AG04450 (cell line): ENCODE results near the gene HP. TPM values are rescaled to one million over a fixed set of nuclear protein-coding genes. Genes with fewer than 3 reads are reported as not detected.

ENCODE experiments used
- CTCF ChIA-PET: fragments of 300-600, 350-600 bp; formaldehyde crosslinking; extraction: SDS; loops from one replicate; lab custom pipeline; 2022; ENCODE audit warnings: antibody characterized with exemption, inconsistent platforms; lab: Charles Lee
- POLR2A ChIA-PET: fragments of 350-600 bp; formaldehyde crosslinking; extraction: SDS; loops from one replicate; lab custom pipeline; 2021; ENCODE audit warnings: antibody characterized with exemption, inconsistent platforms; lab: Yijun Ruan, JAX
- DNase-seq: peaks from one replicate; pipeline ENCODE4 v3.0.0-alpha.2; 2011; ENCODE audit warnings: low read depth, low spot score
- H3K27ac ChIP-seq: one replicate; pipeline ENCODE4 v1.5.1; 2012; ENCODE audit warnings: low read depth, low read length, control low read depth
- H3K27me3 ChIP-seq: one replicate; pipeline ENCODE4 v1.6.0; 2012; ENCODE audit warnings: low read length; ENCODE audit not compliant: control insufficient read depth, insufficient read depth
- H3K4me3 ChIP-seq: 2 replicates; pipeline ENCODE4 v1.5.1; 2011; ENCODE audit warnings: mild to moderate bottlenecking, low read depth, low read length, control low read depth
- H3K9me3 ChIP-seq: 2 replicates; pipeline ENCODE4 v1.5.1; 2012; ENCODE audit warnings: low read length; ENCODE audit not compliant: control insufficient read depth, insufficient read depth
- polyA plus RNA-seq: library from polyadenylated mRNA; depleted of rRNA; stranded (reverse); fragments of >200 nt; gene quantifications from 2 replicates; pipeline ENCODE4 v1.2.3, GENCODE V29; 2011
- TF ChIP-seq, protein P1 (sequence below): IDR thresholded peaks from 2 replicates; pipeline ENCODE4 v1.5.1; 2011; ENCODE audit warnings: low read depth, low read length, control low read depth, inconsistent platforms

The HP gene
- polyA plus RNA-seq, 1 experiment = not detected

DNA sequence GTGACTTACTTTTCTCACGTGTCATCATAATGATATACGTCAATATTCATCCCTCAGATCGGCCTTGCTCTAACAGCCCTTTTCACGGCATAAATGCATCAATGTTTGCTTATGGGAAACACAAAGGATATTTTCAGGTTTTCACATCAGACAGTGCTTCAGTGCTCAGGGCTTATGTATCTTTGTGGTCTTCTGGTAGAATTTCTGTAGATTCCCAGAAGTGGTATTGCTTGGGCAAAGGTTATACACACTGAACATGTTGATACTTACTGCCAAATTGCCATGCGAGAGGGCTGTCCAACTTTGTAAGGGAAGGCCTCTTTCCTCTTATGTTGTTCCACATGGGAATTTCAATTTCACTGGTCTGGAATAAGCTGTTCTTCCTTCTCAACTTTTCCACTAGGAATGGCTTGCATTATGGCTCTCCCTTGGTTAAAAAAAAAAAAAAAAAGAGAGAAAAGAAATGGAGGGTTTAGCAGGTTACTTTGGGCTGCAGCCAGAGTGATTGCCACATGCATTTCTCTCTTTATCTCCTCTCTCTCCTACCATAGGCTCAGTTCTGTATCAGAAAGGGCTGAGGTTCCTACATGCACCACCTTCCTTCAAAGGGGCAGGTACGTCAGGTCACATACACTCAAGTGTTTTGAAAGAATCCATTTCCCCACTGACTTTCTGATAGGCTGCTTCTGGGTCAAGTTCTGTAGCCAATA lies 26.5 kb upstream of the HP start:
- POLR2A ChIA-PET = no interaction called here
- H3K9me3 ChIP-seq = no peaks in the 10 kb centered on the region
- CTCF ChIA-PET = no interaction called here

DNA sequence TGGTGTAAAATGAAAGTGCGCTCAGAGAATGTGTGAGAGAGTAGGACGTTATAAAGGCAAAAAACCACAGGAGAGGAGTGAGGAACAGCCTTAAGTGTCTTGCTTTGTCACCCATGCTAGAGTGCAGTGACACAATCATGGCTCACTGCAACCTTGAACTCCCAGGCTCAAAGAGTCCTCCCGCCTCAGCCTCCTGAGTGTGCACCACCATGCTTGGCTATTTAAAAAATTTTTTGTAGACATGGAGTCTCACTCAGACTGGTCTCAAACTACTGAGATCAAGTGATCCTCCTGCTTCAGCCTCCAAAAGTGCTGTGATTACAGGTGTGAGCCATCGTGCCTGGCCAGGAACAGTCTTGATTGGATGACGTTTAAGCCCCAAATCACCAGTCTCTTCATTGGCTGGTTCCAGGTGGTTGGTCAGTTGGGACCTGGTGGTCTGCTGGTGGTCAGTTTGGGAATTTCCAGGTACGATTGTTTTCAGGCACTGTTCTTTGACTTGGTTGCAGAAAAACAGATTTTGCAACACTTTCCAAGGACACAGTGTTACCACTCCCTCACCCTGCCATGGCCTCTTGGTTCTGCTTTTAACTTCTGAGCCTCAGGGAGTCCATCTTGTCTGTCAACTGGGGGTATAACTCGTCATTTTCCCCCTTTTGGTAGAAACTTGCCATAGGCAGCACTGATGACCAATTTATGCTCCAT lies 24.6 kb upstream of the HP start:
- POLR2A ChIA-PET = no interaction called here

More for the DNA sequence above, 26.5 kb upstream of the HP start:
- TF ChIP-seq, protein P1, sequence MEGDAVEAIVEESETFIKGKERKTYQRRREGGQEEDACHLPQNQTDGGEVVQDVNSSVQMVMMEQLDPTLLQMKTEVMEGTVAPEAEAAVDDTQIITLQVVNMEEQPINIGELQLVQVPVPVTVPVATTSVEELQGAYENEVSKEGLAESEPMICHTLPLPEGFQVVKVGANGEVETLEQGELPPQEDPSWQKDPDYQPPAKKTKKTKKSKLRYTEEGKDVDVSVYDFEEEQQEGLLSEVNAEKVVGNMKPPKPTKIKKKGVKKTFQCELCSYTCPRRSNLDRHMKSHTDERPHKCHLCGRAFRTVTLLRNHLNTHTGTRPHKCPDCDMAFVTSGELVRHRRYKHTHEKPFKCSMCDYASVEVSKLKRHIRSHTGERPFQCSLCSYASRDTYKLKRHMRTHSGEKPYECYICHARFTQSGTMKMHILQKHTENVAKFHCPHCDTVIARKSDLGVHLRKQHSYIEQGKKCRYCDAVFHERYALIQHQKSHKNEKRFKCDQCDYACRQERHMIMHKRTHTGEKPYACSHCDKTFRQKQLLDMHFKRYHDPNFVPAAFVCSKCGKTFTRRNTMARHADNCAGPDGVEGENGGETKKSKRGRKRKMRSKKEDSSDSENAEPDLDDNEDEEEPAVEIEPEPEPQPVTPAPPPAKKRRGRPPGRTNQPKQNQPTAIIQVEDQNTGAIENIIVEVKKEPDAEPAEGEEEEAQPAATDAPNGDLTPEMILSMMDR = no peak
- H3K27ac ChIP-seq = no peak overlapping the region
- no peak for DNase-seq
- no peaks in the 10 kb centered on the region for H3K27me3 ChIP-seq
- no peak overlapping the region for H3K4me3 ChIP-seq

DNA sequence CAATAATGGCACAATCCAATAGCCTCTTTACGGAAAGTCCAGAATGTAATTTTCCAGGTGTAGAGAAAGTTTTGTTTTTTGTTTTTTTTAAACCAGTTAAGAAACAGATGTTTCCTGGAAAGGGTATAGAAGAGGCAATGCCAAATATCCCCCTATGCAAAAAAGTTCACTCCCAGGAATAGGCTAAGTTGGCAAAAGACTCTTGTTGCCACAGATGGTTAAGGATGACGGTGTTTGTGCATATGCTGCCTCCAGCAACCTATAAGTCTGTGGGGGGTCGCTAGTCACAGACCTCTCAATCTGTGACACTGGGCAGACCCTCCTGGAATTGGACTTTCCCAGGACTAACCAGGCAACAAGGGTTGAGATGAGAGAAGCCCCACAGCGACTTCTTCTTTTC lies 20.9 kb upstream of the HP start:
- TF ChIP-seq, protein P1 = no peak
- CTCF ChIA-PET = no interaction called here
- Histone ChIP-seq H3K9me3 (no peaks in the 10 kb centered on the region; the same call in 1 of the 2 replicates), H3K27me3 (no peaks in the 10 kb centered on the region), H3K27ac (no peak overlapping the region), H3K4me3 (no peak overlapping the region)
- POLR2A ChIA-PET = no interaction called here
- no peak for DNase-seq

More for the DNA sequence above, 24.6 kb upstream of the HP start:
- CTCF ChIA-PET = no interaction called here
- H3K9me3 ChIP-seq = no peaks in the 10 kb centered on the region
- H3K27me3 ChIP-seq = no peaks in the 10 kb centered on the region
- H3K4me3 ChIP-seq = no peak overlapping the region
- no peak overlapping the region for H3K27ac ChIP-seq
- TF ChIP-seq, protein P1 = no peak
- DNase-seq = no peak

DNA sequence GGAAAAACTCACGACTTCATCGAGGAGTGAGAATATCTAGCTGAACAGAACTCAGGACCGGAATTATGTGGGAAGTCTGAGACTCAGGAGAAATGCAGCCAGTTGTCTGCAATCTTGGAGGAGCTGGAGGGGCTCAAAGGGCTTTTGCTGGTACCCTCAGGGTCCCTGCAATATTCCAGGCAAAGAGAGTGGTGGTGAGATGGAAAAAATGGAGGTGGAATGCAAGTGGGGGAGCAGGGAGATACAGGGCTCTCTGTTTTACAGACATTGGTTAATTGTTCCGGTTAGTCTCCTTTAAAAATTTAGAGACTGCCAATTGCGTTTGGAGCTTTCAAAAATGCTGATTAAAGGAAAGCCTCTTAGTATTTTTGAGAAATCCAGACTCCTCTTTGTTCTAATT lies 18.2 kb upstream of the HP start:
- Histone ChIP-seq H3K27ac (no peak overlapping the region), H3K9me3 (no peaks in the 10 kb centered on the region; the same call in 1 of the 2 replicates), H3K4me3 (no peak overlapping the region), H3K27me3 (no peaks in the 10 kb centered on the region)
- ChIA-PET POLR2A (no interaction called here), CTCF (no interaction called here)
- TF ChIP-seq, protein P1 = no peak
- no peak for DNase-seq

DNA sequence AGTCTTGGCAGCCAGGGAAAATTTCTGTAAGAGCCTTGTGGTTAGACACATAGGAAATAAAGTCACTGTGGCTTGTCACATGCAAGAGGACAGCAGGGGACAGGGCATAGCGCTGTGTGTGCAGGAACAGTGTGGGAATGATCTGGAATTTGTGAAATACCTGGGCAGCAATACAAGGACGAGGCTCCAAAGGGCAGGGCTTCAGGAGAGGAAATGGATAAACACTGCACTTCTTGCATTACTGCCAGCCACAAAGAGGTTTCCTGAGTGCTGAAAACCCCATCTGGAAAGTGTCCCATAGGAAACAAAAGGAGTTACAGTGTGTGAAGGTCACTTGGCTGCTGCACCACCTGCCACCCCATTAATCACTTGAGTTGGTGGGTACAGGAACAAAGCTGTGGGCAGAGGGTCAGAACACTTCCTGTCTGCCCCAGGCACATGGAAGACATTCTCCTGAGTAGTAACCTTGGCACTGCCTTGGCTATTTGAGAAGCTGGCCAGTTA lies 12.1 kb upstream of the HP start:
- no peak for DNase-seq
- Histone ChIP-seq H3K9me3 (no peaks in the 10 kb centered on the region), H3K27me3 (no peaks in the 10 kb centered on the region), H3K27ac (no peak overlapping the region), H3K4me3 (no peak overlapping the region)
- TF ChIP-seq, protein P1 = no peak
- POLR2A ChIA-PET = no interaction called here
- CTCF ChIA-PET = no interaction called here
